Liver (tissue), 9 donors: ENCODE results near the gene FRYL. TPM values are rescaled to one million over a fixed set of nuclear protein-coding genes. Genes with fewer than 3 reads are reported as not detected.

Experiments used
- DNase-seq: peaks from one replicate; pipeline ENCODE4 v3.0.0-alpha.2; 2017; ENCODE audit warnings: low spot score
- H3K27ac ChIP-seq, 2 donors: one replicate each; pipeline ENCODE4 v1.7.0; 2013; ENCODE audit warnings: inconsistent platforms in 2 of 2, low read length in 2 of 2, control low read depth in 1 of 2, low read depth in 1 of 2, mild to moderate bottlenecking in 1 of 2
- H3K27me3 ChIP-seq, 4 donors: one replicate each; pipeline versions ENCODE4 v1.6.1 to v1.7.0; 2013; ENCODE audit warnings: low read length in 3 of 4, inconsistent platforms in 1 of 4, mild to moderate bottlenecking in 1 of 4, moderate library complexity in 1 of 4; ENCODE audit not compliant: control insufficient read depth in 4 of 4, insufficient read depth in 4 of 4
- H3K36me3 ChIP-seq, 4 donors: one replicate each; pipeline versions ENCODE4 v1.6.1 to v1.7.0; 2013; ENCODE audit warnings: low read length in 3 of 4, mild to moderate bottlenecking in 3 of 4, low read depth in 1 of 4, moderate library complexity in 1 of 4; ENCODE audit not compliant: control insufficient read depth in 4 of 4, insufficient read depth in 3 of 4
- H3K4me1 ChIP-seq, 4 donors: one replicate each; pipeline versions ENCODE4 v1.6.1 to v1.7.0; 2013; ENCODE audit warnings: low read length in 3 of 4, mild to moderate bottlenecking in 3 of 4, moderate library complexity in 1 of 4; ENCODE audit not compliant: control insufficient read depth in 4 of 4, insufficient read depth in 4 of 4
- H3K4me3 ChIP-seq, 3 donors: one replicate each; pipeline versions ENCODE4 v1.6.1 to v1.7.0; 2013; ENCODE audit warnings: low read length in 3 of 3, control low read depth in 1 of 3, low read depth in 1 of 3, mild to moderate bottlenecking in 1 of 3
- H3K9ac ChIP-seq, 2 donors: one replicate each; pipeline ENCODE4 v1.7.0; 2013; ENCODE audit warnings: low read length in 2 of 2, mild to moderate bottlenecking in 2 of 2, moderate library complexity in 2 of 2, control low read depth in 1 of 2, low read depth in 1 of 2
- H3K9me3 ChIP-seq, 4 donors: one replicate each; pipeline versions ENCODE4 v1.6.1 to v1.7.0; 2013; ENCODE audit warnings: low read length in 3 of 4; ENCODE audit not compliant: control insufficient read depth in 4 of 4
- ATF3 ChIP-seq: IDR thresholded peaks from 2 replicates; pipeline ENCODE4 v1.6.1; 2016; ENCODE audit warnings: antibody characterized with exemption
- CTCF ChIP-seq: fragments of 150-350 bp; IDR thresholded peaks from 2 replicates; pipeline ENCODE4 v1.5.1; 2017; ENCODE audit warnings: improper control_type of control experiment, low read depth, low read length; ENCODE audit not compliant: missing input control
- FOXA1 ChIP-seq: IDR thresholded peaks from 2 replicates; pipeline ENCODE4 v1.6.1; 2016; ENCODE audit warnings: antibody characterized with exemption
- FOXA2 ChIP-seq: IDR thresholded peaks from 2 replicates; pipeline ENCODE4 v1.6.1; 2016; ENCODE audit warnings: antibody characterized with exemption
- GABPA ChIP-seq, 2 donors: IDR thresholded peaks in 1 of 2; conservative IDR thresholded peaks in 1 of 2; 2 replicates each; pipeline ENCODE4 v1.6.1; 2016; ENCODE audit warnings: antibody characterized with exemption in 2 of 2, mild to moderate bottlenecking in 1 of 2, moderate library complexity in 1 of 2
- HNF4A ChIP-seq, 2 donors: conservative IDR thresholded peaks; 2 replicates each; pipeline ENCODE4 v1.6.1; 2016; ENCODE audit warnings: antibody characterized with exemption in 2 of 2, mild to moderate bottlenecking in 2 of 2
- HNF4G ChIP-seq: IDR thresholded peaks from 2 replicates; pipeline ENCODE4 v1.6.1; 2016; ENCODE audit warnings: antibody characterized with exemption
- MAX ChIP-seq: IDR thresholded peaks from 2 replicates; pipeline ENCODE4 v1.6.1; 2016; ENCODE audit warnings: antibody characterized with exemption
- NR2F2 ChIP-seq: IDR thresholded peaks from 2 replicates; pipeline ENCODE4 v1.6.1; 2016; ENCODE audit warnings: antibody characterized with exemption
- RAD21 ChIP-seq, 2 donors: IDR thresholded peaks; 2 replicates each; pipeline ENCODE4 v1.6.1; 2016; ENCODE audit warnings: antibody characterized with exemption in 2 of 2, mild to moderate bottlenecking in 2 of 2
- RXRA ChIP-seq, 2 donors: IDR thresholded peaks; 2 replicates each; pipeline ENCODE4 v1.6.1; 2017 to 2018; ENCODE audit warnings: antibody characterized with exemption in 2 of 2, mild to moderate bottlenecking in 1 of 2
- SP1 ChIP-seq: IDR thresholded peaks from 2 replicates; pipeline ENCODE4 v1.6.1; 2018; ENCODE audit warnings: antibody characterized with exemption, mild to moderate bottlenecking
- TAF1 ChIP-seq: conservative IDR thresholded peaks from 2 replicates; pipeline ENCODE4 v1.6.1; 2016; ENCODE audit warnings: antibody characterized with exemption, mild to moderate bottlenecking
- YY1 ChIP-seq: IDR thresholded peaks from 2 replicates; pipeline ENCODE4 v1.6.1; 2016; ENCODE audit warnings: antibody characterized with exemption, mild to moderate bottlenecking
- ZBTB33 ChIP-seq: IDR thresholded peaks from 2 replicates; pipeline ENCODE4 v1.6.1; 2016; ENCODE audit warnings: antibody characterized with exemption
- WGBS: extraction: QIAGEN DNeasy Blood & Tissue Kit; methylation state at CpG from one replicate; pipeline ENCODE4 v1.1.7; 2013; 5-methylcytosine and 5-hydroxymethylcytosine counted together
- polyA plus RNA-seq, 2 donors: library from polyadenylated mRNA; stranded (reverse) in 1 of 2; unstranded in 1 of 2; fragments of 200-250 nt in 1 of 2; fragments of >200 nt in 1 of 2; fragmentation: Nextera tagmentation in 1 of 2; extraction: Ambion mirVana in 1 of 2; gene quantifications; one replicate each; pipeline versions ENCODE4 v1.2.1 to v1.2.3, GENCODE V29; 2013 to 2015
- total RNA-seq, 2 donors: library from RNA; depleted of rRNA; stranded (reverse); fragments of >200 nt; gene quantifications; one replicate each; pipeline ENCODE4 v1.2.3, GENCODE V29; 2014
- donor health status: healthy.
- donor health status: healthy.
- donor health status: healthy.
- donor health status: healthy.
- donor health status: healthy.

The FRYL gene
- total and polyA plus RNA-seq, 4 donors, result 5.3 to 79.0 (median 27.2) TPM

- TF ChIP-seq GABPA (IDR thresholded peaks at IDR 0.05 in 1 of 2, conservative IDR thresholded peaks at IDR 0.05 in 1 of 2) (no peak), HNF4A (conservative IDR thresholded peaks at IDR 0.05) (no peak), SP1 (no peak)
- no peak overlapping the region for H3K4me3 ChIP-seq
- H3K27ac ChIP-seq, result no peak overlapping the region
- no peaks in the 10 kb centered on the region for H3K27me3 ChIP-seq
- DNase-seq, result no peak
- no peaks in the 10 kb centered on the region for H3K9me3 ChIP-seq
- H3K4me1 ChIP-seq, result no peaks in the 10 kb centered on the region
- H3K36me3 ChIP-seq, result peaks cover 3 to 41% (median 30%) of the 10 kb centered on the region in 4 donors
- WGBS, result 97% methylated on average over 1 of the region's 1 CpG
- H3K9ac ChIP-seq, result no peak overlapping the region
These were observed 222.1 kb downstream of the FRYL start for GRCh38 chr4:48558026-48558425.

GRCh38 chr4:48557478-48557877 is 222.6 kb downstream of the FRYL start:
- Histone ChIP-seq H3K4me1 (no peaks in the 10 kb centered on the region), H3K36me3 (peaks cover 4 to 43% (median 29%) of the 10 kb centered on the region in 4 donors), H3K27ac (no peak overlapping the region), H3K9me3 (no peaks in the 10 kb centered on the region), H3K4me3 (no peak overlapping the region), H3K27me3 (no peaks in the 10 kb centered on the region), H3K9ac (no peak overlapping the region)
- TF ChIP-seq YY1, result no peak
- TF ChIP-seq RAD21 (IDR thresholded peaks at IDR 0.05), result peak in 1 of 2 donors; percentile 30
- peak; percentile 12 for TF ChIP-seq CTCF
- DNase-seq, result no peak
- WGBS, result 90% methylated on average over 8 of the region's 8 CpGs

- TF ChIP-seq TAF1 (no peak), ZBTB33 (no peak), YY1 (no peak), FOXA1 (no peak), HNF4G (no peak), FOXA2 (no peak), MAX (no peak), ATF3 (no peak), RXRA (IDR thresholded peaks at IDR 0.05) (no peak), CTCF (no peak), HNF4A (conservative IDR thresholded peaks at IDR 0.05) (no peak), NR2F2 (no peak)
- no peaks in the 10 kb centered on the region for H3K4me1 ChIP-seq
- no peak for DNase-seq
- H3K4me3 ChIP-seq, result no peak overlapping the region
- no peak overlapping the region for H3K9ac ChIP-seq
- no peaks in the 10 kb centered on the region for H3K9me3 ChIP-seq
- no peaks in the 10 kb centered on the region for H3K27me3 ChIP-seq
- H3K36me3 ChIP-seq, result peaks cover 4 to 50% (median 28%) of the 10 kb centered on the region in 4 donors
- no peak overlapping the region for H3K27ac ChIP-seq
- 94% methylated on average over 2 of the region's 2 CpGs for WGBS
These were observed 223.8 kb downstream of the FRYL start for GRCh38 chr4:48556268-48556667.
